ENCODE measurements around the gene ALKBH5. TPM values are rescaled to one million over a fixed set of nuclear protein-coding genes. Genes with fewer than 3 reads are reported as not detected.
A peak's percentile ranks its signal among the peaks of the same experiment; 100 is the strongest.

ALKBH5 gene
- polyA plus RNA-seq, 2 of the 4 experiments (the other 2 are of a cell fraction) = 57.9 to 105 TPM

- 57% methylated on average over 3 of the region's 3 CpGs for WGBS (ENCODE audit: missing lambda C conversion rate)
- TF ChIP-seq POLR2AphosphoS2 (conservative IDR thresholded peaks at IDR 0.05; ENCODE audit: low read length) = no peak
- peak in 1 of 2 experiments; percentile 23; a peak in 1 of 5 replicates for TF ChIP-seq RAD21 (conservative IDR thresholded peaks at IDR 0.05 in 1 of 2, IDR thresholded peaks at IDR 0.05 in 1 of 2)
- TF ChIP-seq BCL3 (IDR thresholded peaks at IDR 0.05) = no peak
- TF ChIP-seq CTCF (IDR thresholded peaks at IDR 0.05) = peak; percentile 26; the same call in 2 of the 3 replicates
- no peak for TF ChIP-seq JUN (IDR thresholded peaks at IDR 0.05)
- ChIA-PET POLR2A (no interaction called here), CTCF (interaction anchor here (0.9 to 6.5 kb wide), 12 partner anchors 12 to 78 kb away, joined by 3 to 67 read pairs (median 4); partner anchors contain the start of gene ALKBH5)
- H3K4me3 ChIP-seq = no peak overlapping the region
- ATAC-seq (peak; percentile 41 to 72; a peak in 5 of 6 replicates), FAIRE-seq (no peak), DNase-seq (ENCODE audit: low read depth in 1 of 2, low spot score in 1 of 2) (peak; percentile 41 to 57)
- H3K27ac ChIP-seq = no peak overlapping the region; a peak in 1 of 6 replicates
- H3K4me2 ChIP-seq = no peak overlapping the region
- H3K9me3 ChIP-seq = no peaks in the 10 kb centered on the region
- H3K4me1 ChIP-seq = no peaks in the 10 kb centered on the region
These were observed 43.7 kb upstream of the ALKBH5 start for GRCh38 chr17:18139949-18140348.

GRCh38 chr17:18140648-18141047 lies 43.0 kb upstream of the ALKBH5 start:
- FAIRE-seq (no peak), DNase-seq (ENCODE audit: low read depth in 1 of 2, low spot score in 1 of 2) (no peak), ATAC-seq (peak in 1 of 2 experiments; percentile 3; a peak in 3 of 6 replicates)
- H3K4me2 ChIP-seq = no peak overlapping the region
- no peak for TF ChIP-seq ESRRA (IDR thresholded peaks at IDR 0.05; ENCODE audit: borderline replicate concordance, low read length)
- no peak for TF ChIP-seq ZC3H11A (IDR thresholded peaks at IDR 0.05)
- no peak for TF ChIP-seq HDAC2 (IDR thresholded peaks at IDR 0.05)
- no peak for TF ChIP-seq MAZ (IDR thresholded peaks at IDR 0.05; ENCODE audit: borderline replicate concordance, low read depth, low read length)
- no peak for TF ChIP-seq FOSB (CRISPR knock-in tag; IDR thresholded peaks at IDR 0.05)
- TF ChIP-seq MAFK (IDR thresholded peaks at IDR 0.05; ENCODE audit: partially characterized antibody) = no peak
- no peak for TF ChIP-seq CHD4 (IDR thresholded peaks at IDR 0.05; ENCODE audit: borderline replicate concordance)
- TF ChIP-seq MYC (IDR thresholded peaks at IDR 0.05; ENCODE audit: borderline replicate concordance, low read length) = no peak
- TF ChIP-seq BCL3 (IDR thresholded peaks at IDR 0.05) = no peak
- TF ChIP-seq JUNB (IDR thresholded peaks at IDR 0.05) = no peak
- TF ChIP-seq FOXS1 (CRISPR knock-in tag; IDR thresholded peaks at IDR 0.05) = no peak
- TF ChIP-seq PHF8 (IDR thresholded peaks at IDR 0.05; ENCODE audit: borderline replicate concordance, low read depth) = no peak
- no peak for TF ChIP-seq HOXB13 (CRISPR knock-in tag; IDR thresholded peaks at IDR 0.05; ENCODE audit: low read depth)
- no peak for TF ChIP-seq RNF2 (IDR thresholded peaks at IDR 0.05; ENCODE audit: borderline replicate concordance, low read depth)
- TF ChIP-seq RARB (CRISPR knock-in tag; IDR thresholded peaks at IDR 0.05) = no peak
- TF ChIP-seq CHD2 (IDR thresholded peaks at IDR 0.05; ENCODE audit: low read length, partially characterized antibody) = no peak
- TF ChIP-seq REST (IDR thresholded peaks at IDR 0.05) = no peak
- no peaks in the 10 kb centered on the region for H3K4me1 ChIP-seq
- WGBS (ENCODE audit: missing lambda C conversion rate) = 75% methylated on average over 3 of the region's 3 CpGs
- CTCF ChIA-PET = interaction anchor here (0.6 to 6.5 kb wide), 16 partner anchors 11 to 114 kb away, joined by 3 to 67 read pairs (median 4); partner anchors contain the start of gene ALKBH5
- H3K27ac ChIP-seq = no peak overlapping the region; a peak in 1 of 6 replicates
- H3K4me3 ChIP-seq = no peak overlapping the region
- POLR2A ChIA-PET = no interaction called here
- no peaks in the 10 kb centered on the region for H3K9me3 ChIP-seq
